GM12801 (cell line): ENCODE measurements around the gene HOXA9.

ENCODE experiments used
- CTCF ChIP-seq: IDR thresholded peaks from one replicate; pipeline ENCODE4 v1.5.1; 2011; ENCODE audit warnings: control low read depth; ENCODE audit not compliant: insufficient read length; ENCODE audit errors: extremely low read depth

HOXA9 gene

GRCh38 chr7:27122077-27122910 is 43.0 kb downstream of the HOXA9 start:
- no peak for TF ChIP-seq CTCF

- TF ChIP-seq CTCF = no peak
These were observed 43.7 kb downstream of the HOXA9 start for GRCh38 chr7:27121684-27122076.

GRCh38 chr7:27119412-27119911 is 45.9 kb downstream of the HOXA9 start:
- no peak for TF ChIP-seq CTCF

- TF ChIP-seq CTCF = no peak
These were observed 46.8 kb downstream of the HOXA9 start for GRCh38 chr7:27118580-27118979.

- TF ChIP-seq CTCF = no peak
These were observed 47.3 kb downstream of the HOXA9 start for GRCh38 chr7:27117887-27118491.

GRCh38 chr7:27116962-27117886 is 48.1 kb downstream of the HOXA9 start:
- TF ChIP-seq CTCF = no peak
